GM18499 (cell line): Measurements from ENCODE around the gene EMSY.

Experiments
- ATAC-seq: cut with Tn5 transposase; IDR thresholded peaks from one replicate; pipeline ENCODE4 v1.9.1; 2021; ENCODE audit warnings: moderate number of reproducible peaks; ENCODE audit not compliant: insufficient read depth, unreplicated experiment

EMSY gene

DNA sequence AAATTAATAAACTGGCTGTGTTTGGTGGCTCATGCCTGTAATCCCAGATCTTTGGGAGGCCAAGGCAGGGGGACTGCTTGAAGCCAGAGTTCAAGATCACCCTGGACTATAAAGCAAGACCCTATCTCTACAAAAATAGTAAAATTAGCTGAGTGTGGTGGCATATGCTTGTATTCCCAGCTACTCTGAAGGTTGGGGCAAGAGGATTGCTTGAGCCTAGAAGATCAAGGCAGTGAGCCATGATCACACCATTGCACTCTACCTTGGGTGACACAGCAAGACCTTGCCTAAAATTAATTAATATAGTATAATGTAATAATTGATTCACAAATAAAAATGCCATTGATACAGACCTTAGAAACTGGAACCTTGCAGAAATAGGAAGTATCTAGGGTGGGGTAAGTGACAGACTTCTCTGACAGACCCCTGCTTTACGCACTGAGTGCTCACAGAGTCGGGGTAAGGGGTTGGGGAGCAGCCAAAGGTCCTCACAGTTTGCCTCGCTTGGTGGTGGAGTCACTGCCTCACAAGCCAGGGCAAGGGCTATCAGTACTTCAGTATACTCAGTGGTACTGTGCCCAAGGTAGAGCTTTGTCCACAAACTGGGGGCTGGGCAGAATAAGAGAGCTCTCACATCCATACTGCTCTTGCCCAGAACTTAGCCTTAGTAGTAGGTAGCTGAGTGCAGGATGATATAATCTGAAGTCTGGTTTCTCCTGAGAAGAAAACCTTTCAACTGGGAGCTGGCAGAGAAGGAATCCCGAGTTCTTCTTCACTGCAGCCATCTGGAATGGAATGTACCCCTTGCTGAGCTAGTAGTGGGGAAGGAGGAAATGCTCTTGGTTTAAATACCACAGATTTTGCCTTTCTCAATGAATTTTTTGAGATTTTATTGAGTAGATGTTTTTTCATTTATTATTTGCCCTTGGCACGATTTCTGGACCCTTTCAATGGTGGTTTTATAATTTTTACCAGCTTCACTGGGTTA is 65.5 kb downstream of the EMSY start:
- ATAC-seq = no peak

DNA sequence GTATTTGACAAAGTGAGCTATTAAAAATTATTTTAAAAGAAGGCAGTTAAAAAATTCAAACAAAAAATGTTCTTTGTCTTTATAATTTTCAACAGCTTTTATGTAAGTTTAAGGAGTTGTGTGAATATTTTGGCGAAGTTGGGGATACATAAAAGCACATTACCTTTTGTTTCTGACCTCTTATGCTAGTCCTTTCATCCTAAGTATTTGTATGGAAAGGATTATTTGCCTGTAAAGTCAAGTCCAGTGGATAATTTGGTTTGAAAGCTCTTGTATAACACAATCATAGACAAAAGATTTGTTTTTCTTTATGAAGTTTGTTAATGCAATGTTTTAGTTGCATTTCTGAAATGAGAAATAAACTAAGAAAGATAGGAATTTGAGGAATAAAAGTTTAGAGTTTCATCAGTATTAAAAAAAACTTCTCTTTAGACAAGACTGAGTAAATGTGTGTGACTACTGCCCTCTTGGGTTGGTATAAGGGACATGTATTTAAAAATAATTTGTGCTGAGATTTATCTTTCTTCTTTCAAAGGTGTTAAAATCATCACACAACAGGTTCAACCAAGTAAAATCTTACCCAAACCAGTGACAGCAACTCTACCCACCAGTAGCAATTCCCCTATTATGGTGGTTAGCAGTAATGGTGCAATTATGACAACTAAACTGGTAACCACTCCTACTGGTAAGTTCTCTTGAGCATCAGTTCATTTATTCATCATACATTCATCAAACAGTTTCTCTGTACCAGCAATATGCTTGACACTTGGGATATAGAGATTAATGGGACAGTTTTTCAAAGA is 68.2 kb downstream of the EMSY start:
- no peak for ATAC-seq

DNA sequence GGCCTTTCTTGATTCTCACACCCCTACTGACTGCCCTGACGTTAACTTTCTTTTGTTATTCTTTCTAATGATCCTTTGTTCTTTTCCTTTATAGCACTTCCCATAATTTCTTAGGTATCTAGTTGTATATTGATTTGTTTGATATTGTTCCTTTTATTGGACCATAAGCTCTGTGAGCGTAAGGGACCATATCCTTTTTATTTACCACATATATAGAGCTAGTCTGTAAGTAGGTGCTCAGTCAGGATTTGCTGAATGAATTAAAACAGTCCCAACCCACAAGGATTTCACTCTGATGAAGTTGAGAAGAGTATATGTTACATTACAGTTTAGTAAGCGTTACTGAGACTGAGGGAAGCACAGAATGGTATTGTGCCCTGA is 68.8 kb downstream of the EMSY start:
- no peak for ATAC-seq

DNA sequence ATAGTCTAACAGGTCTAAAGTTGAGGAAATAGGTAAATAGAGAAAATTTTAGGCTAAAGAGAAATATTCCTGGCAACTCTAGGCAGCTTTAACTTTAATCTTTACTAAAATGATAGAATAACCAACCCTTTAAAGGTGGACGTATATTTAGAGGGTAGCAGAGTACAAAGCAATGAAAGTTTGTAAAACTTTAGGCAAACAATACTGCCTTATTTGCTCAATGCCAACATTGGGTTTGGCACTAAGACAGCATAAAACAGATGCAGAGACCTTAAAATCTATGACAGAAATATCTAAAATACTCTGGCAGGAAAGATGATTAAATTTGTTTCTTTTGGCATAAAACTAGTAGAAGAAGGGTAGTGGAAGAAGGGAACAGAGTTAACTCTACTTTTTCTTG is 70.7 kb downstream of the EMSY start:
- ATAC-seq = no peak

DNA sequence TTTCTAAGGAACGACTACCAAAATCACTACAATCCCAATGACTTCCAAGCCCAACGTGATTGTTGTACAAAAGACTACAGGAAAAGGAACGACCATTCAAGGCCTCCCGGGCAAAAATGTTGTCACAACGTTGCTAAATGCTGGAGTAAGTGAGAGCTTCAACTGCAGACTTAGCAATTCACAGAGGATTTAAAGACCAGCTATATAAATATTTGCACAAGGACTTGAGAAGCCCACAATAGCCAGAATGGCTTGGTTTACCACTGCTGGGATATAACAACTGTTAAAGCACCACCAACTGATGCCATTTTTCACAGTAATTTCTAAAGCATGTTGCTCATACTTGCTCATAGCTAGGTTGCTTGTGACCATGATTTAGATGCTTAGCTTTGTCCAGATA is 78.3 kb downstream of the EMSY start:
- no peak for ATAC-seq

DNA sequence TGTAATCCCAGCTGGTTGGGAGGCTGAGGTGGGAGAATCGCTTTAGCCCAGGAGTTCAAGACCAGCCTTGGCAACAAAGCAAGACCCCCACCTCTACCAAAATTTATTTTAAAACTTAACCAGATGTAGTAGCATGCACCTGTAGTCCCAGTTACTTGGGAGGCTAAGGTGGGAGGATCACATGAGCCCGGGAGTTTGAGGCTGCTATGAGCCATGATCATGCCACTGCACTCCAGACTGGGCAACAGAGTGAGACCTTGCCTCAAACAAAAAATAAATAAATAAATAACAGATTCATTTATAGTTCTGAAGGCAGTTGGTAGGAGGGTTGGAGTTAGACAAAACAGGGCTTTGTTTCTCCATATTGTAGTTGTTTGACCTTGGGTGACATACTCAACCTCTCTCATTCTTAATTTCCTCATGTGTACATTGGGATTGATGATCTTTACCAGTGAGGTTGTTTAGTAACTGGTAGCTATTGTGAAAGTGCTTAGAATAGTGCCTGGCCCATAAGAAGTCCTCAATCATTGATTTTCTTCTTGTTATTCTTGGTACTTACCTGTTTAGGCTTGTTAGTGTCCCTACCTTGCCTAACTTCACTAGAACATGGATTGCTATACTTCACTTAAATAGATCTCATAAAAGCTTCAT is 79.1 kb downstream of the EMSY start:
- no peak for ATAC-seq

DNA sequence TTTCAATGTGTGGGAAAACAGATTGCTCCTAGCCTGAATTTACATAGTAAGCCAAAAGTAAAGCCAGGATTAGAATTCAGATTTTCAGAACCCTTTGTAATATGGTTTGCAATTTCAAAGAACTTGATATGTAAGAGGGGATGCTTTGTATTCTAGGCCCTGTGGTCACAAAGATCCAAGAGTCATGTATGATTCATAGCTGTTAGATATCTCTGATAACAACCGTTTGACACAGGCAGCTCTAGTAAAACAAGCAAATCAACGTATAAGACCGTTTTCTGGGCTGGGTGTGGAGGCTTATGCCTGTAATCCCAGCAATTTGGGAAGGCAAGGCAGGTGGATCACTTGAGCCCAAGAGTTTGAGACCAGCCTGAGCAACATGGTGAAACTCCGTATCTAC is 79.6 kb downstream of the EMSY start:
- no peak for ATAC-seq

DNA sequence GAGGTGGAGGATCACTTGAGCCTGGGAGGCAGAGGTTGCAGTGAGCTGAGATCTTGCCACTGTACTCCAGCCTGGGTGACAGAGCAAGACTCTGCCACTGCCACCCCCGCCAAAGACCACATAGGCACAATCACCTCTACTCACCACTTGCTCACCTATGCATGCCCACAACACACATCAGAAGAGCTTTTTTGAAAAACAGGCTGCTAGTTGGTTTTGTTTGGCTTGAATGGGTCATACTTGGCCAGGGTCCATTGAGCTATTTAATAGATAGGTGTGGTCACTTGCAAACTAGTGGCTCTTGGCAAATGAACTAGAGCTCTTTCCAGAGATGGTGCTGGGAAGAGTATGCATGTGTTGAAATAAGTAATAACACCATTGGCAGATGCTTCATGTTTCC is 80.1 kb downstream of the EMSY start:
- no peak for ATAC-seq

DNA sequence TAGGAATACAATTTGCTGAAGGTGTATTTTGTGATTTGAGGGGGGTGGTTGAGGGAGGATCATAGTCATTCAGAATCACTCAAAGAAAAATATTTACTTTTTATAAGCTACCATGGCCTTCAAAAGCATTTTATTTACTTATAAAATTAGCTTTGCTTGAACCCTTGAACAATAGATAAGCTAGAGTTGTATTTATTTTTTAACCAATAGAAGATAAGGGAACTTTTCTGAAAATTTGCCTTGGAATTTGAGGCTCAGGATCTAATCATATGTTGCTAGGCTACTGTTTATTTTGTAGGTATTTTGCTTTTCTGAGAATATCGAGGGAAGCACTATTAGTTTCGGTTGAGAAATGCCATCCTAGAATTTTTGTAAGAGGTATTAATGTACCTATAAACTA is 82.1 kb downstream of the EMSY start:
- ATAC-seq = no peak

DNA sequence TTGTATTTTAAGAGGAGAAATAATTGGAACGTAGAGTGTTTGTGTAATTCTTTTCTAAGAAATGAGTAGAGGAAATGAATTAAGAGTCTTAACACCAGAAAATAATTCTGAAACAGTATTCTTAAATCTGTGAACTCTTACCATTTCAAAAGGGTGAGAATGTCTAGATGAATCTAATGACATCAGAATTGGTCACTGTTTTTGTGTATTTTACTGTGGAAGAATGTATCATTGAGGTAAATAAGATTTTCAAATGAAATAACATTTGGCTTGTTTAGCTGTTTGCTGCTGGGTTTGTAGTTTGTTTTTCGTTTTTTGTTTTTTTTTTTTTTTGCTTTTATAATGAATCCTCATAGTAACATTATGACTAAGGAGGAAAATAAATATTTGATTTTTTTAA is 97.6 kb downstream of the EMSY start:
- no peak for ATAC-seq

DNA sequence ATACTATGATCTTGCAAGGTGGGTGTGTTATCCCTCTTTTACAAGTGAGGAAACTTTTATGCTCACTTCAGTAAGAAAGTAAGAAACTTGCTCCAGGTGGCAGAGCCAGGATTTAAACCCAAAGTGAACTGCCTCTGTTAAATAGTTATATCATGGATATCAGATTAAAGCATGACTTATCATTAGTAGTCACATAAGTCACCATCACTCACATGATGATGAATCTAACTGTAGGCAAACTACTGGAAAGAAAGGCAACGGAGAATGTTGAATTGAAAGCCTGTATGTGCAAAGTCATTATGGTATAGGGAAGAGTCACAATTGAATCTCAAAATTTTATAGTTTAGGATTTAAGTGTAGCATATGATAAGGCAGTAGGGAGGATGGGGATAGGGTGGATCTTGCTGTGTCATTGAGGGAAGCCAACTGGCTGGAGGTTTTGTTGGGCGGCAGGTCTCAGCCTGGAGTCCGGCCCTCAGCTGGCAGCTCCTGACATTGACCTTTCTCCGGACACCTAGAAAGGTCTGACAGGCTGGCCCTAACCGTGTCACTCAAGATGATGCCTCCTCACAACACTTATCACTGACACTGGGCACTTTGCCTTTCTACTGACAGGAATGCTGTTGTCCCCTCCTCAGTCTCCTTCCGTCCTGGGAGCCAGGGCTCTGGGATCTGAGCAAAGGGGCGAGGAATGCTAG is 98.3 kb downstream of the EMSY start:
- no peak for ATAC-seq

DNA sequence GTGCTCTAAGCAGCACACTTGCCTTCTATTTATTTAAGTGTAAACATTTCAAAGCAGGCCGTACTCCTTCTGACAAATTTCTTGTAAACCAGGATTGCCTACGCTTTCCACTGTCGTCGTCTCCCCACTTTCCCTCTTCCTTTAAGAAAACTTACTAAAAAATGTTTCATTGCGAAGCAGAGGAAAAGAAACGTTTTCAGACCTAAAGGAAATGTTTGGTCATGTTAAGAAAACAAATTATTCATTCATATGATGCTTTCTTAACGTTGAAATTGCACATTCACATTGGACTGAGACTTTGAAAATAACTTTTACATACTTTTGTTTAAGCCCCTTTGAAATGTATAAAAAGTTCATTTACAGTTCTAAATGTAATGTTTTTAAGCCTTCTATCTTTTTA is 106.0 kb downstream of the EMSY start:
- no peak for ATAC-seq

DNA sequence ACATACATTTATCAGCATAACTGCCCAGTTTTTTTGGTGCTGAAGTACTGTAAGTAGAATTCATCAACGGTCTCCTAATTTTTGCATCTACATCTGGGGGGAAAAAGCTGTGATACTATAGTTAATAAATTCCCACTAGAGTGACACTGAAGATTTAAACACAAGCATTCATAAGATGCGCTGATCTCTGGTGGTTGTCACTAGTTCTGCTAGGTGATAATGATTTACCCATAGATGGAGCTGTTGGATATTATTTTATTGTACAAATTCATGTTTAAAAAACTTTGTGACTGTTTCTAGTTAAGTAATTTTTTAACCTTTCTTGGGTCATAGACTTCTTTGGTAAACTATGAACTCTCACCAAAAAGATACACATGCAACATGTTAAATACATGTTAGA is 106.6 kb downstream of the EMSY start:
- no peak for ATAC-seq

DNA sequence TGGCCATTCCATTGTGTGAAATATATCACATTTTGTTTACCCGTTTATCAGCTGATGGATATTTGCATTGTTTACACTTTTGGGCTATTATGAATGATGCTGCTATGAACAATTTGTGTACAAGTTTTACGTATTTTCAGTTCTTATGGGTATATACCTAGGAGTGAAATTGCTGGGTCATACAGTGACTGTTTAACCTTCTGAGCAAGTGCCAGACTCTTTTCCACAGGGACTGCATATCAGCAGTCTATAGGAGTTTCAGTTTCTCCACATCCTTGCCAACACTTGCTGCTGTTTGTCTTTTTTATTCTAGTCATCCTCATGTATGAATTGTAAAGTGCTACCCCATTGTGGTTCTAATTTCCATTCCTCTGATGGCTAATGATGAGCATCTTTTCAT is 108.2 kb downstream of the EMSY start:
- ATAC-seq = no peak

DNA sequence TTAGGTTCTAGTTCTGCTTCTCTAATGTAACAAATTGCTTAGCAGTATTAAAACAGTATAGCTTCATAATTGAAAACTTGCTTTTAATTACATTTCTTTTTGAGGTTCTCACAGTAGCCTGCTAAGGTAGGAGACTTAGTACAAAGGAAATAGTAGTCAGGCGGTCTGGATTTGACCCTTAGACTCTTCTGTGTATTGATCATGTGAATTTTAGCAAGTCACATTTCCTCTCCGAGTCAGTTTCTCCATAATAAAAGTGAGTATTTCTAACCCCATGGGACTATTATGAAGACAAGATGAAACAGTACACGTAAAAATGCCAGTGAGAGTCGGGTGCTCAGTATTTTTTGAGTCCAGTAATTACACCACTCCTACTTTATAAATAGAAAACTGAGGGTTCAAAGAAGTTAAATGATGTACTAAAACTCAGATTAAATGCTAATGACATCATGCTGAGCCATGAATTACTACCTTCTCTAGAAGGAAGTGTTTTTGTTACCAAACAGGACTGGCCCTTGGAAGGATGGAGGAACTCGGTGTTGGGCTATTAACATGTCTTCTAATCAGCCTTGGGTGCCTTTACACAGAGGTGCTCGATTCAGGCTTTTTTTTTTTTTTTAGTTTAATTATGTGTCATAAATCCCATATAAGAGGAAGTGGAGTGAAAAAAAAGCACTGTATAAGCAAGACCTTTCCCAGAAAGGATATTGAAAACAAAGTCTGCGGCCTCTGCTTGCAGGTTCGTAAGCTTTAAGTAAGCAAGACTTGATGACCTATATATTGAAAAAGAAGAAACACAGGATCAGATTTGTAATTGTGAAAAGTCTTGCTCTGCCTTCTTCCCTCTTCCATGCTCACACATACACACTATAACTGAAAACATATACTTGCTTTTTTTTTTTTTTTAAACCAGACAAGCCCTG is 109.0 kb downstream of the EMSY start:
- ATAC-seq = no peak

DNA sequence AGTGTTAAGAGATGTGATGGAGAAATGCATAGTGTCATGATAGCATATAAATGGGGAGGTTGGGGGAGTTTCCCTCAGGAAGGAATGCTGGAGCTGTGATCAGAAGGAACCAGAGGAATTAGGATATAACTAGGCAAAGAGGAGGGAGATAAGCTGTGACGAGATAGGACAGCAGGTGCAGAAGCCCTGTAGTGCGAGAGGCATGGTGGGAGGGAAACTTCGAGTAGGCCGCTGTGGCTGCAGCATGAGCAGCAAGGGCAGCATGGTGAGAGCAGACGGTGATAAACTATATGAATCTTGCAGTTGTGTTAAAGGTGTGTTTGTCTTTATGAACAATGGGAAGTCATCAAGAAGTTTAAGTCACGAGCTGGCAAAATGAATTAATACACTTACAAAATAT is 109.9 kb downstream of the EMSY start:
- ATAC-seq = no peak

DNA sequence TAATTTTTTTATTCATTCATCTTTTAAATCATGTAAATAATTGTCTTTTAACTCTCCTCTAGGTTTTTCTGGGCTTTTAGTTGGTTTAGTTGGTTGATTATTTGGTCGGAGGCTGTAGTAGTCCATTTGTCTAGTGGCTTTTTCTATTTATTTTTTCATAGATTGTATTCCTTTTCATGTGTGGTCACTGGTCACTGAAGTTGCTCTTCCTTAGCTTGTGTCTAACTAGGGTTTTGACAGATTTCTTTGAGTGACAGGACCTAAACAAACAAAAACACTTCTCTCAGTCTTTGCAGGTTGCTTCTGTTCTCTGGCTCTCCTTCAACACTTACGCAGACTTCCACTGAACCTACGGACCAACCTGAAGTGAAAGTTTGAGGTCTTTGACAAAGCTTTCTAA is 112.6 kb downstream of the EMSY start:
- no peak for ATAC-seq

DNA sequence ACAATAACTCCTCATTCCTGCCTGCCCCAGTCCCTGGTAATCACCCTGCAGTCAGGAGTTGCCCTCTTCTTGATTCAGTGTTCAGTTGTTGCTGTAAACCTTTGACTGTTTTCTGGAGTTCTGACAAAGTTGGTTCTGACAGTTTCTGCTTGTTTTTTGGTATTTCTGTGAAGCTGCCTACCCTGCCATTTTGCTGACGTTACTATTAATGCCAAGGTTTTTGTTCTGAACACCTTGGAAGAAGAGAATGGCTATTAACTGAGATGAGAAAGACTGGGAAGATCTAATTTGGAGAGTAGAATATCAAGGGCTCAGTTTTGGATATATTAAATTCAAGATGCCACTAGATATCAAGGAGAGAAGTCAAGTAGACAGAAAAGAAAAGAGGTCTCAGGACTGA is 113.7 kb downstream of the EMSY start:
- ATAC-seq = no peak

DNA sequence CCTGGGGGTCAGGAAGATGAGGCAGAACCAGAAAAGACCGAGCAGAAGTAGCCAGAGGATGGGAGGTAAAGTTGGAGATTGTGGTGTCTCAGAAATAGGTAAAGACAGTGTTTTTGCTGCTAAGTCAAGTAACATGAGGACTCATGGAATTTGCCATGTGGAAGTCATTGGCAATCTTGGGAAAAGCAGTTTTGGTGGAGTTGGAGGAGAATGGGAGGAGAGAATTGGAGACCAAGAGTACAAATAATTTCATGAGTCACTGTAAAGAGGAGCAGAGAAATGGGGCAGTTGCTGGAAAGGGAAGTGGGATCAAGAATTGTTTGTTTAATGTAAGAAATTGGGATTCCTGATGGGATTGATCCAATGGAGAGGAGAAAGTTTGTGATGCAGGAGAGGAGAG is 114.1 kb downstream of the EMSY start:
- ATAC-seq = no peak
